T-helper 2 cell treated with Interferon-gamma antibody and Interleukin-4, amounts not matched to agents 100 ng/mL and 5 ng/mL, for 36 hours (primary cell): ENCODE results near the gene OVOL1. TPM values are rescaled to one million over a fixed set of nuclear protein-coding genes. Genes with fewer than 3 reads are reported as not detected.

Source experiments
- total RNA-seq: library from RNA; stranded (reverse); gene quantifications from 2 replicates; pipeline ENCODE4 v1.2.3, GENCODE V29; 2022

Gene OVOL1
- total RNA-seq, 1 donor from 2014 or later, result 0.09 TPM

Other genes with a start within 250 kb of the OVOL1 start
- gene LTBP3, start 228.7 kb upstream of the OVOL1 start, total RNA-seq, result 62.9 and 67.3 TPM in 2 replicates
- gene ZNRD2, start 216.6 kb upstream of the OVOL1 start, total RNA-seq, result 37.0 and 38.3 TPM in 2 replicates
- gene FAM89B, start 214.5 kb upstream of the OVOL1 start, total RNA-seq, result 27.2 and 31.6 TPM in 2 replicates
- 81.6 and 84.3 TPM in 2 replicates for gene EHBP1L1, start 211.0 kb upstream of the OVOL1 start, total RNA-seq
- 1.2 and 1.7 TPM in 2 replicates for gene KCNK7, start 191.3 kb upstream of the OVOL1 start, total RNA-seq
- gene MAP3K11, start 172.8 kb upstream of the OVOL1 start, total RNA-seq, result 70.4 and 71.4 TPM in 2 replicates
- gene PCNX3, start 171.3 kb upstream of the OVOL1 start, total RNA-seq, result 46.9 and 54.8 TPM in 2 replicates
- 142 and 153 TPM in 2 replicates for gene SIPA1, start 149.0 kb upstream of the OVOL1 start, total RNA-seq
- 85.3 and 86.1 TPM in 2 replicates for gene RELA, start 124.1 kb upstream of the OVOL1 start, total RNA-seq
- 67.3 and 72.0 TPM in 2 replicates for gene KAT5, start 74.8 kb upstream of the OVOL1 start, total RNA-seq
- gene RNASEH2C, start 66.3 kb upstream of the OVOL1 start, total RNA-seq, result 97.0 and 105 TPM in 2 replicates
- gene AP5B1, start 6.1 kb upstream of the OVOL1 start, total RNA-seq, result 20.1 and 21.2 TPM in 2 replicates
- 1.0 and 1.6 TPM in 2 replicates for gene SNX32, start 46.9 kb downstream of the OVOL1 start, total RNA-seq
- 1,805 and 1,835 TPM in 2 replicates for gene CFL1, start 71.1 kb downstream of the OVOL1 start, total RNA-seq
- 94.0 and 101 TPM in 2 replicates for gene MUS81, start 73.4 kb downstream of the OVOL1 start, total RNA-seq
- 5.4 and 7.2 TPM in 2 replicates for gene EFEMP2, start 85.7 kb downstream of the OVOL1 start, total RNA-seq
- gene CTSW, start 92.8 kb downstream of the OVOL1 start, total RNA-seq, result 26.4 and 29.3 TPM in 2 replicates
- gene FIBP, start 101.4 kb downstream of the OVOL1 start, total RNA-seq, result 82.9 and 84.7 TPM in 2 replicates
- 45.2 and 47.0 TPM in 2 replicates for gene CCDC85B, start 103.6 kb downstream of the OVOL1 start, total RNA-seq
- 3.7 and 4.5 TPM in 2 replicates for gene FOSL1, start 113.3 kb downstream of the OVOL1 start, total RNA-seq
- gene C11orf68, start 132.0 kb downstream of the OVOL1 start, total RNA-seq, result 21.9 and 24.2 TPM in 2 replicates
- gene DRAP1, start 132.4 kb downstream of the OVOL1 start, total RNA-seq, result 131 and 132 TPM in 2 replicates
- not detected in 2 replicates for gene TSGA10IP, start 158.4 kb downstream of the OVOL1 start, total RNA-seq
- 88.8 and 96.5 TPM in 2 replicates for gene SART1, start 174.7 kb downstream of the OVOL1 start, total RNA-seq
- 50.7 and 57.1 TPM in 2 replicates for gene EIF1AD, start 215.1 kb downstream of the OVOL1 start, total RNA-seq
- gene BANF1, start 215.4 kb downstream of the OVOL1 start, total RNA-seq, result 258 and 269 TPM in 2 replicates
- 0.34 TPM in 1 of 2 replicates, not detected in the other for gene CST6, start 224.9 kb downstream of the OVOL1 start, total RNA-seq
- 0.32 TPM in 1 of 2 replicates, not detected in the other for gene CATSPER1, start 239.4 kb downstream of the OVOL1 start, total RNA-seq